HepG2 (cell line): ENCODE data around the gene ADGRF4.

ENCODE experiments used
- ETV6 ChIP-seq: sonication (generic); formaldehyde crosslinking; conservative IDR thresholded peaks from 2 replicates; pipeline ENCODE4 v1.4.0; 2020; ENCODE audit warnings: missing genetic modification reagents
- JUN ChIP-seq: sonication (generic); formaldehyde crosslinking; IDR thresholded peaks from 2 replicates; pipeline ENCODE4 v1.4.0; 2020; ENCODE audit warnings: mild to moderate bottlenecking, missing genetic modification reagents
- MAFK ChIP-seq, 2 experiments: IDR thresholded peaks in 1 of 2; conservative IDR thresholded peaks in 1 of 2; 2 replicates each; pipeline ENCODE4 v1.6.1; 2011; ENCODE audit warnings: improper control_type of control experiment in 2 of 2, low read length in 2 of 2
- POLR2AphosphoS5 ChIP-seq: IDR thresholded peaks from 2 replicates; pipeline ENCODE4 v1.6.1; 2012; ENCODE audit warnings: low read depth, low read length
- RBFOX2 ChIP-seq: fragments of 200-400 bp; formaldehyde crosslinking; IDR thresholded peaks from 2 replicates; pipeline ENCODE4 v1.6.1; 2017; ENCODE audit warnings: low read depth, mild to moderate bottlenecking, low read length
- REST ChIP-seq, 2 experiments: IDR thresholded peaks; 2 replicates each; pipeline ENCODE4 v1.6.1; 2011 to 2012; ENCODE audit warnings: low read length in 2 of 2, borderline replicate concordance in 1 of 2, low read depth in 1 of 2, mild to moderate bottlenecking in 1 of 2, moderate library complexity in 1 of 2
- ZFY ChIP-seq: sonication (generic); formaldehyde crosslinking; IDR thresholded peaks from 2 replicates; pipeline ENCODE4 v1.4.0; 2020; ENCODE audit warnings: missing genetic modification reagents
- ZNF362 ChIP-seq: sonication (generic); formaldehyde crosslinking; IDR thresholded peaks from 2 replicates; pipeline ENCODE4 v1.4.0; 2020; ENCODE audit warnings: missing genetic modification reagents, mild to moderate bottlenecking, borderline replicate concordance
- ZNF512 ChIP-seq: sonication (generic); formaldehyde crosslinking; IDR thresholded peaks from 2 replicates; pipeline ENCODE4 v1.4.0; 2020; ENCODE audit warnings: mild to moderate bottlenecking, missing genetic modification reagents
- ZNF614 ChIP-seq: IDR thresholded peaks from 2 replicates; pipeline ENCODE4 v1.6.1; 2018; ENCODE audit warnings: missing biosample characterization, missing genetic modification reagents, inconsistent platforms, borderline replicate concordance
- TF ChIP-seq, protein P1 (sequence below): sonication (generic); formaldehyde crosslinking; IDR thresholded peaks from 2 replicates; pipeline ENCODE4 v1.5.0; 2020; ENCODE audit warnings: missing genetic modification reagents
- TF ChIP-seq, protein P2 (sequence below): sonication (generic); formaldehyde crosslinking; IDR thresholded peaks from 2 replicates; pipeline ENCODE4 v1.5.0; 2020; ENCODE audit warnings: mild to moderate bottlenecking, missing genetic modification reagents, moderate library complexity

DNA sequence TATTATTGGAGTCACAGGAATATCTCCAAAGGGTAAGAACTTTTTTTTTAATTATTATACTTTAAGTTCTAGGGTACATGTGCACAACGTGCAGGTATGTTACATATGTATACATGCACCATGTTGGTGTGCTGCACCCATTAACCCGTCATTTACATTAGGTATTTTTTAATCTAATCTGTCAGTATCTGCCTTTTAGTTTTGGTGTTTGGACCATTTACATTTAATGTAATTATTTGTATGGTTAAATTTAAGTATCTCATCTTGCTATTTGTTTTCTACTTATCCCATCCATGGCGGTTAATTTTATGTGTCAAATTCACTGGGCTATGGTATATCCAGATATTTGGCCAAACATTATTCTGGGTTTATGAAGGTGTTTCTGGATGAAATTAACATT lies 68.1 kb downstream of the ADGRF4 start:
- no peak for TF ChIP-seq REST (IDR thresholded peaks at IDR 0.05; ENCODE audit: borderline replicate concordance in 1 of 2, low read depth in 1 of 2, low read length in 2 of 2)
- no peak for TF ChIP-seq RBFOX2
- no peak for TF ChIP-seq MAFK (conservative IDR thresholded peaks at IDR 0.05 in 1 of 2, IDR thresholded peaks at IDR 0.05 in 1 of 2; ENCODE audit: low read length in 2 of 2)
- TF ChIP-seq ZFY (CRISPR knock-in tag): no peak
- TF ChIP-seq, protein P1, sequence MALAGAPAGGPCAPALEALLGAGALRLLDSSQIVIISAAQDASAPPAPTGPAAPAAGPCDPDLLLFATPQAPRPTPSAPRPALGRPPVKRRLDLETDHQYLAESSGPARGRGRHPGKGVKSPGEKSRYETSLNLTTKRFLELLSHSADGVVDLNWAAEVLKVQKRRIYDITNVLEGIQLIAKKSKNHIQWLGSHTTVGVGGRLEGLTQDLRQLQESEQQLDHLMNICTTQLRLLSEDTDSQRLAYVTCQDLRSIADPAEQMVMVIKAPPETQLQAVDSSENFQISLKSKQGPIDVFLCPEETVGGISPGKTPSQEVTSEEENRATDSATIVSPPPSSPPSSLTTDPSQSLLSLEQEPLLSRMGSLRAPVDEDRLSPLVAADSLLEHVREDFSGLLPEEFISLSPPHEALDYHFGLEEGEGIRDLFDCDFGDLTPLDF (CRISPR knock-in tag): no peak
- TF ChIP-seq, protein P2, sequence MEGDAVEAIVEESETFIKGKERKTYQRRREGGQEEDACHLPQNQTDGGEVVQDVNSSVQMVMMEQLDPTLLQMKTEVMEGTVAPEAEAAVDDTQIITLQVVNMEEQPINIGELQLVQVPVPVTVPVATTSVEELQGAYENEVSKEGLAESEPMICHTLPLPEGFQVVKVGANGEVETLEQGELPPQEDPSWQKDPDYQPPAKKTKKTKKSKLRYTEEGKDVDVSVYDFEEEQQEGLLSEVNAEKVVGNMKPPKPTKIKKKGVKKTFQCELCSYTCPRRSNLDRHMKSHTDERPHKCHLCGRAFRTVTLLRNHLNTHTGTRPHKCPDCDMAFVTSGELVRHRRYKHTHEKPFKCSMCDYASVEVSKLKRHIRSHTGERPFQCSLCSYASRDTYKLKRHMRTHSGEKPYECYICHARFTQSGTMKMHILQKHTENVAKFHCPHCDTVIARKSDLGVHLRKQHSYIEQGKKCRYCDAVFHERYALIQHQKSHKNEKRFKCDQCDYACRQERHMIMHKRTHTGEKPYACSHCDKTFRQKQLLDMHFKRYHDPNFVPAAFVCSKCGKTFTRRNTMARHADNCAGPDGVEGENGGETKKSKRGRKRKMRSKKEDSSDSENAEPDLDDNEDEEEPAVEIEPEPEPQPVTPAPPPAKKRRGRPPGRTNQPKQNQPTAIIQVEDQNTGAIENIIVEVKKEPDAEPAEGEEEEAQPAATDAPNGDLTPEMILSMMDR: no peak
- no peak for TF ChIP-seq ZNF512 (CRISPR knock-in tag)
- no peak for TF ChIP-seq ZNF362 (CRISPR knock-in tag)
- TF ChIP-seq JUN (CRISPR knock-in tag): no peak
- no peak for TF ChIP-seq POLR2AphosphoS5
- TF ChIP-seq ZNF614: no peak
- TF ChIP-seq ETV6 (CRISPR knock-in tag): no peak
